GM19397 (cell line): ENCODE results near the gene GIMAP6.
"Not testable (repeated sequence)": the region's sequence is repeated elsewhere in the genome, so short reads cannot be mapped to it uniquely, and the experiment has no call there.

Source experiments
- ATAC-seq: cut with Tn5 transposase; IDR thresholded peaks from one replicate; pipeline ENCODE4 v1.9.1; 2021; ENCODE audit warnings: mild to moderate bottlenecking, moderate library complexity; ENCODE audit not compliant: unreplicated experiment

GIMAP6 gene

DNA sequence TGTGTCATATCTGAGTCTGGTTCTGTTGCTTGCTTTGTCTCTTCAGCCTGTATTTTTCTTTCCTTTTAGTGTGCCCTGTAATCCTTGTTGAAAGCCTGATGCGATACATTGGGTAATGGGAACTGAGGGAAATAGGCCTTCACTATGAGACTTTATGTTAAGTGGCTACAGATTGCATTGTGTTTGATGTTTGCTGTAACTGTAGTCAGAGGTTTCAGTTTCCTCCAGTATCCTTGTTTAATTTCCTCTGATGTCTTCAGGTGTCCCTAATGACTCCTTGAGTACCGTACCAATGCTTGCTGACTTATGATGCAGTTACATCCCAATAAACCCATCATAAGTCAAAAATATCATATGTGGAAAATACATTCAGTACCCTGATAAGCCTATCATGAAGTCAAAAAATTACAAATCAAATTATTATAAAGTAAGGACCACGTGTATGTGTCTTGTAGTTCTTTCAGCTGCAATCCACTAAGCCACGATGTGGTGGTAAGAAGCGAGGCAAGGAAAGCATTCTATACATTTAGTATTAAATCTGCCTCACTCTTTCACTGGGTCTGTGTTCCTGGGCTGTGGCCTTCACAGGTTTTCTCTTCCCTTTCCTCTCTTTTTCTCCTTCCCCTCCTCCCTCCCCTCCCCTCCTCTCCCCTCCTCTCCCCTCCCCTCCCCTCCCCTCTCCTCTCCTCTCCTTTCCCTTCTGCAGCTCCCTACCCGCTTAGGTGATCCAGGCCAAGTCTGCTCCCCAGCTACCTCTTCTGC lies 13.3 kb upstream of the GIMAP6 start:
- no peak for ATAC-seq

DNA sequence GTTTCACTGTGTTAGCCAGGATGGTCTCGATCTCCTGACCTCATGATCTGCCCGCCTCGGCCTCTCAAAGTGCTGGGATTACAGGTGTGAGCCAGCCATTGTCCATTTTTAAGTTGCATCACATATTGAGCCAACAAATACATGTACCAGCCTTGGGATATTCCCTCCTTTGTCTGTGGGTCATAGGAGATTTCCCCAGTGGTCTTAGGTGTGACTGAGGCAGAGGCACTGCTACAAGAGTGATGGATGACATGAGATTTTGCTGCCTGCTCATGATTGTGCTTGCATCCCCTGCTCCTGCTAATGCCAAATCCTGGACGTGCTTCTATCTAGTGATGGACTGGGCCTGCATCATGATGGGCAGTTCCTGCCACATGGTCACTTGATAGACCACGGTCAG lies 10.7 kb upstream of the GIMAP6 start:
- ATAC-seq: no peak

DNA sequence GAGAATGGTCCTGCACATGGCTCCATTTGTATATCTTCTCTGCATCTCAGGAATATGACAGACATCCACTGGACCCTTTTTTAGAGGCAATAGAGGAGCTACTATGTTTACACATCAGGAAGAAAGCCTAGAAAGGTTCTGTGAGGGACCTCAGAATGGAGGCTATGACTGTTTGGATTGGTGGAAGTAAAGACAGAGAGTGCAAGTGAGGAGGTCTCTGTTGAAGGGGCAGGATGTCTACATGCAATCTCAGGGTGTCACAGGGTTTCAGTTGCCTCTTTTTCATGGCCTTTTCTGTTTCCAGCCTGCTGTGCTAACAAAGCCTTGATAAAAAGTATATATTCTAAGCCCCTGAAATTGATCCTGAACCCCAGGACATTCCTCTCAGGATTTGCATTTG lies 9.7 kb upstream of the GIMAP6 start:
- no peak for ATAC-seq

DNA sequence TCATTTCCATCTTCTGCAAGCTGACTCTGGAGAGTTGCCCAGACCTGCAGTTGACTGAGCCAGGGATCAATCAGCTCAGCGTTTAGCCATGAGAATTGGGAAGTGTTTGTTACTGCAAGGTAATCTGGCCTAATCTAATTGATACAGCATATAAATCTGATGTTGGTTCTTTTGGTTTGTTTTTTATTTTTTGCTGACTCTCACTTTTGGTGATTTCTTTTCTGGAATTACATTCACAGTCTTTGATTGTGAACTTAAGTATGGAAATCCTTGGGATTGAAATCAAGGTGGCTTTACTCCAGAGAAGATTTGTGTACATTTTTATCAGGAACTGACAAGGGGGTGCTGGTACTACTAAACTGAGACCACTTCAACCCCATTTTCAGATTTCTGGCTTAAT lies 1.7 kb upstream of the GIMAP6 start:
- no peak for ATAC-seq

DNA sequence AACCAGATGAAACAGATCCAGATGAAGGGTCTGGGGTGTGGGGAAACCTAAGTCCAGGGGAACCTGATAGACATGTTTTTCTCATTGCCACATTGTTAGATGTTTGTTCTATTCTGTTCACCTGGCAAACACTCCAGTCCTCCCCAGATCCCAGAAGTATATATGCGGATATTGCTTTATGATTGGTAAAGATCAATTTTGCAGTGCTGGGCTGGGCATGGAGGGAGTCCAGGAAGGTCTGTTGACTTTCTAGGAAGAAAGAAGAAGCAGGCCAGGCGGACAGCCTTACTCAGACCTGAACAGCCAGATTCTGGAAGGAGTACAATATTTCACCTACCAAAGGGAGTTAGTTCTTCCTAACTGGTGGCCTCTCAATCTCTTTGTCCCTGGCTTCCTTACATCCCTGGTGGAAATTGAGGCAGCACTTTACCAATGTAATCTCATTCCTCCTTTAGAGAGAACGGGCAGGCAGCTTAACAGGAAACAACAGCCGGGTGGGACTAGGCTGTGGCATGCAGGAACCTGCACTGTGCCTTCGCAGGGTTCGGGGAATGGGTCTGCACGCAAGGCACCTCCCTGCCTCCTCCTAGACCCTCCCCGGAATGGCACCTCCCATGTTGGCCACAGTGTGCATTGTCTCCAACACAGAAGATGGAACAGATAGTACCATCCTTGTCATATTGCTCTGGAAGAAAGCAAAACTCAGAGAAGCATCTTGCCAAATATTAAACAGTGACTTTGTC lies 930 bp downstream of the GIMAP6 start:
- no peak for ATAC-seq

DNA sequence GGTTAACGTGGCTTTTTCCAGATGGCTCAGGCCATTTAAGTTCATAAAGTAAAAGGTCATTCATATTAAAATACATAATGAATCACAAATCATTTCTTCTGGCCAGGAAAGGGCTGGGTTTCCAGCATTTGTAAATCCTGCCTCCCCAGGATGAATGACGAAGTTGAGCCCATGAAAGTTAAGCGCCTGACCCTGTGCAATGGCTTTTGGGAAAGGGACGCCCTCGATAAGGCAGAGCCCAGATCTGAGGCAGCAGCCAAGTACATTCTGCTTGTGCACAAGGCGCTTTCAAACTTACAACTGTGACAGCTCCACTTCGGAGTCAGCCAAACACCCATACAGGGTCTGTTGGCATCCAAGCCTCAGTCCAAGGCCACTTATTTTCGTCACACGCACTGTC lies 2.8 kb downstream of the GIMAP6 start:
- ATAC-seq: no peak

DNA sequence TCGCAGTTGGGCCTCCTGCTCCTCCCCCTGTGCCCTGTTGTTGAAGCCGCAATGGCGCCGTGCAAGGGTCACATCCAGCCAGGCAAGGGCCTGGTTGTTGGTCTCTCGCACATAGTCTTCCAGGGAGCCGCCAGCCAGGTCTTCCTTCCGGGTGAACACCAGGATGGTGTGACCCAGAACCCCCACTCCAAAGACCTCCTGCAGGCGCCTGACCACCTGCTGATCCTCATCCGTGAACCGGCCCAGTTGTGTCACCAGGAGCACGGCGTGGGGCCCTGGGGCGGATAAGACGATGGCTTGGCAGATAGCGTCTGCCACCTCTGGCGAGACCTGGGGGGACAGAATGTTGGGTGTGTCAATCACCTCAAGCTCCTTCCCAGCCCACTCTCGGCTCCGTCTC lies 4.2 kb downstream of the GIMAP6 start:
- ATAC-seq: no peak

DNA sequence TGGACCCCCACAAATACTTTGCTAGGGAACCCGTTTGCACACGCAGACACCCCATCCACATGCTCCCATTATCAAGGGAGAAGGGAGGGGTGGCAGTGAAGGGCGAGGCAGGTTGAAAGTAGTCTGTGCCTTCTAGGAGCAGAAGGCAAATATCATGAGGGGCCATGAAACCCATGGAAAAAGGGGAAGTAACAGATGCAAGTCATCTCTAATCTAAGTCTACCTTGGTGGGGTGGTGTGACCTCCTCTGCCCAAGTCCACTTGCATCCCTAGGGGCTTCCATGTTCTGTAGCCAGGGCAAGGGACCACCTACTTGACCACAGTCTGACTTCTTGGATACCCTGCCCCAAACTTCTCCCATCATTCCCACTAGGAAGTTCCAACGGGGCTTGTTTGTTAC lies 5.5 kb downstream of the GIMAP6 start:
- ATAC-seq: no peak

DNA sequence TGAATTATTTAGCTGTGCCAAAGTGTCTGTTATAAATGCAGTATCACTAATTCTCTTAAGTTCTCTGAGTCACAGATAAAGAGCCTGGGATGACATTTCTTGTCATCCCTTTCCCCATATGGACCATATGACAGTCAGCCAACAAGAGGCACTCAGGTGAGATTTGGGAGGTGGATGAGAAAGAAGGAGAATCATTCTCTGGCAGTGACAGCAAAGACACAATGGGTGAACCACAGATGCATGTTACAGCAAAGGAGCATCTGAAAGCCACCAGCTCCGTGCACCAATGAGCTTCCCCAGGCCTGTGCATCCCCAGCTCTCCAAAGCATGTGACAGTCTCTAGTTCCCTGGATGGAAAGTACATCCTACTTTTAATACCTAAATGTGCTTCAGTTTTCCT lies 10.8 kb downstream of the GIMAP6 start:
- peak; percentile 55 for ATAC-seq

DNA sequence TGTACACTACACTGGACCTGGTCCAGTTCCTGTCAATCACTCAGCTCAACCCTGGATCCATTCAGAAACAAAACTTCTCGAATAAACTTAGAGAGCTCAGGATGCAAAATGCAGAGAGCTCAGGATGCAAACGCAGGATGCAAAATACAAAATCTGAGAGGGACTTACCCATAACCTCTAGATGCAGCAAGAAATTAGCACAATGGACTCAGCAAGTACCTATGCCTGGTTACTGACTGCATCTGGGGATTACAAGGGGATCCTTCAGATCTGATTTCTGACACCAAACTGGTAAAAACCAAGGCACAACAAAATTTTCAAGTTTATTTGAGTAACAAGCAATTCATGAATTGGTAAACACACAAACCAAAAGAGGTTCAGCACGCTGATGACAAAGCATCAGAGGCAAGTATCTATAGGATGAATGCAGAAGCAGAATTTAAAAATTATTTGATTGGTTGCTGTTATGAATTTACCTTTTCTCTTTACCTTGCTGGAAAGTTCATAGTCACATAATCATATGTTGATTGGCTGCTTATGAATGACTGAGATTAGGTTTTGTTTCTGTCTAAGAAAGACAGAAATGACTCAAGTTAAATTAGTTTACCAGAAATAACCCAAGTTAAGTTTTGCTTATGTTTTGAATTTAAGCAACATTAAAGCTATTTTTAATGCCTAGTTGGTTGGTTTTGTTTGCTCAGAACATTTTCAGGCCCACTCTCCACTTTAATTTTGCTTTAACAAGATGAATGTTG lies 11.4 kb downstream of the GIMAP6 start:
- peak; percentile 35 for ATAC-seq

DNA sequence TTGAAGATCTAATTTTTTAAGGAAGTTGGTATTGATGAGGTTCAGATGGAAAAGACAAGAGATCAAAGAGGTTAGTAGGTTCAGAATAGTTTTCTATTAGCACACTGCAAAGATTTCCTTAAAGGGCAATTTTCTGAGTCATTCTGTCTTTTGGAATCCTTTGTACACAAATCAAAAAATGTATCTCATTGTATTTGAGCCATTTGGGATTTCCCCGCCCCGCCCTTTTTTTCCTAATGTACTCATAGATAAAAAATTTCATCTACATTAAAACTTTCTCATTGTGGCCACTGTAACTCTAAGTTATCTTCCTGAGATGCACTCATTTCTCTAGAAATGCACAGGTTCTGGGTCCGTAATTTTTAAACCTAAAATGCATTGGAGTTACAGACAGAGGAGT lies 12.1 kb downstream of the GIMAP6 start:
- ATAC-seq: no peak

DNA sequence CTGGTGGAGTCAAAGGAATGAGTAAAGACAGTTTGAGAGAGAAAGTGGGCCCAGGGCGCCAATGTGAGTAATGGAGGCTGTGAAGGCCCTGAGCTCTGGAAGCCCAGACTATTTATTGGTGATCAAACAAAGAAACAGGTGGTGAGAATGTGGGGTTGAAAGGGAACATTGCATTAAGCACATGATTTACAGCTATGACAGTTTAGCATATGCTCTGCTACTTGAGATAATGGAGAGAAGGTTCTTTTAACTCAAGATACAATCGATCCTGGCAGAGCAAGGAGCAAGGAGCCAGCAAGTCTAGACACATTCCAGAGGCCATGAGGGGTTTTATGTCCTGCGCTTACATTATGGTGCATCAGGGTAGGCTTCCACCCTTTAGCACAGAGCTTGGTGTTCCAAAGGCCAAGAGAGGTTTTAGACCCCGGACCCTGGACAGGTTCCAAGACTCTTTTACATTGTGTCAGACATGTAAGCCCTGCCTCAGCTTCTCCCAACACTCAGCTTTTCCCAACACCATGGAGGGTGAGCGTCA lies 16.9 kb downstream of the GIMAP6 start:
- not testable (repeated sequence) for ATAC-seq

DNA sequence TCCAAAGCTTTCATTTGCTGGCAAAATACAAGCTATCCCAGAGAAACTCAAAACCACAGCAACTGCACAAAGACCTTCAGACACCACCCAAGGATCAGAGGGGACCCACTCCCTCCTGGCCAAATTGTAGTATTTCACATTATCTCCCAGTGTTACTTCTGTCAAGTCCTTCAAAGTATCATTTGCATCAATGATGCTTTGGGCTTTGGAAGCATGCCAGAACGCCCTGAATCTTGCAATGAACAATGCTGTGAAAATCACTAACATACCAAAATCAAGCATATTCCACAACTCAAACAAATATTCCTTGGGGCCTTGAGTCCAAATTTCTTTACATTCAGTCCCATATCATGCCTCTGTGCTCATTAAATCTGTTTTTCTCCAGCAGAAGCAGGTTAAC lies 17.8 kb downstream of the GIMAP6 start:
- not testable (repeated sequence) for ATAC-seq

DNA sequence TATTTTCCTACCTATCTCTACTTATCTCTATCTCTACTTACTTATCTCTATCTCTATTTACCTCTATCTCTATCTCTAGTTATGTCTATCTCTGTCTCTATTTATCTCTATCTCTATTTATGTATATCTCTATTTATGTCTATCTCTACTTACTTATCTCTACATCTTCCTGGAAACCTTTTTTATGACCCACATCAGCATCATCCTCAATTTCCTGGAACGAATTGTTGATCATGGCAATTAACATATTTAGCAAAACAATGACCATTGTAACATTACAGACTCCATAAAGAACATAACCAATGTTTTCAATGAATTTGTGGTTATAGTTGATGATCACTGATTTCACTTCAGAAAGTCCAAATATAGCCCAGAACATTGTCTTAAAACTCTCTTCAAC lies 18.3 kb downstream of the GIMAP6 start:
- ATAC-seq: no peak

DNA sequence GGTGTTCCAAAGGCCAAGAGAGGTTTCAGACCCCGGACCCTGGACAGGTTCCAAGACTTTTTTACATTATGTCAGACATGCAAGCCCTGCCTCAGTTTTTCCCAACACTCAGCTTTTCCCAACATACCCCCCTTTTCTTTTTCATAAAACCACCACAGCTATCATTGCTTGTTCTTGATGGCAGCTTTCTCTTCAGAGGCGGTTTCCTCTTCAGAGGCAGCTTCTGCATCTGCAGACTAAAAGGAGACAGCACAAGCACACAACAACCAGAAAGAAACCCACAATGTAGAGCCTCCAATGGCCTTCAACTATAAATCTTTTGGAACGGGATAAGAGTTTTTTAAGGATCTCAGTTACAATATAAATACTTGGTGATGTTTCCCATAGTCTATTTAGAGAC lies 19.3 kb downstream of the GIMAP6 start:
- ATAC-seq: no peak

DNA sequence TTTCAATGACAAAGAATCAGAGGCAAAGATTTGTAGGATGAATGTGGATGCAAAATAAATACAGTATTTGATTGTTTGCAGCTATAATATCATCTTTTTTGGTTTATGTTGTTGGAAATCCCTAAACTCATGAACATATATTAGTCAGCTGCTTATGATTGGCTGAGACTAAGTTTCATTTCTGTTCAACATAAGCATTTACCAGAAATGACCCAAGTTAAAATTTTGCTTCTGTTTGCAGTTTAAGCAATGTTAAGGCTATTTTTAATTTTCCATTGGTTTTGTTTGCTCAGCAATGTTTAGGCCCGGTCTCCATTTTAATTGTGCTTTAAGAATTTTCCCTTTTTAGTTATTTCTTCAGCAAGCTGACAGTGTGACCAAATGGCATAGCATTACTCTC lies 22.0 kb downstream of the GIMAP6 start:
- ATAC-seq: no peak

DNA sequence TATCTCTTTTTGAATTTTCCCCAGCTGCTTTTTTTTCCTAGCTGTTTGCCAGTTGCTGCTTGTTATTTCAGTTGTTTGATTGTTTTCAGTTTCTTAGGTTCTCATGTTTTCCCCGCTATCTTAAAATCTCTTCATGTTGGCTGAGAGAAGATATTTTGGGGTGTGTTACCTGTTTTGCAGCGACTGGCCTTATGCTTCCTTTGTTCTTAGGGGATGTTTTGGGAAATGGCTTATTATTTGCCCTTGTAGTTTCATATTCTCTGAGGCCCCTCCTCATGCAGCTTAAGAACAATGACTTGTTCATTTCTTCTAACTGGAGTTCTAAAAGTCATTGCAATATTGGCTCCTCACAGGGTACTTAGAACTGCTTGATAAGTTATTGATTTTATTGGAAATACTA lies 28.6 kb downstream of the GIMAP6 start:
- not testable (repeated sequence) for ATAC-seq

DNA sequence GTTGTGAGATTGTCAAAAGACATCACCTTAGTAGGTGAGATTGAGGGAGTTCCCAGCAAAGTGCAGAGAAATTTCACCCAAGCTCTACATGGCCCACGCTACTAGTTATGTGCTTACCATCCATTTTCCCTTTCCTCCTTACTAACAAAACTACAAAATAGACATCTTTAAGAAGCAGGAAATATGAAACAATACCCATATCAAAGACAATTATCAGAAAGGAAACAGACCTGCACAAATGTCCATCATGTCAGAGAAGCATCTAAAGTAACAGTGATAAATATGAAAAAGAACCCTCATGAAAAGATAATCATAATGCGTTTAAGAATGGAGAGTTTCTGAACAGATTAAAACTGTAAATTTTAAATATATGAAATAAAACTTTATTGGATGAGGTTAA lies 36.8 kb downstream of the GIMAP6 start:
- ATAC-seq: no peak

DNA sequence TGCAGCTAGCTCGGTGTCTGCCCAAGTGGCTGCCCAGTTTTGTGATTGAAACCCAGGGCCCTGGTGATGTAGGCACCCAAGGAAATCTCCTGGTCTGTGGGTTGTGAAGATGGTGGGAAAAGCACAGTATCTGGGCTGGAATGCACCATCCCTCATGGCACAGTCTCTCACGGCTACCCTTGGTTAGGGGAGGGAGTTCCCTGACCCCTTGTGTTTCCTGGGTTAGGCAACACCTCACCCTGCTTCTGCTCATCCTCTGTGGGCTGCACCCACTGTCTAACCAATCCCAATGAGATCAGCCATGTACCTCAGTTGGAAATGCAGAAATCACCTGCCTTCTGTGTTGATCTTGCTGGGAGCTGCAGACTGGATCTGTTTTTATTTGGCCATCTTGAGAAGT lies 37.4 kb downstream of the GIMAP6 start:
- no peak for ATAC-seq

DNA sequence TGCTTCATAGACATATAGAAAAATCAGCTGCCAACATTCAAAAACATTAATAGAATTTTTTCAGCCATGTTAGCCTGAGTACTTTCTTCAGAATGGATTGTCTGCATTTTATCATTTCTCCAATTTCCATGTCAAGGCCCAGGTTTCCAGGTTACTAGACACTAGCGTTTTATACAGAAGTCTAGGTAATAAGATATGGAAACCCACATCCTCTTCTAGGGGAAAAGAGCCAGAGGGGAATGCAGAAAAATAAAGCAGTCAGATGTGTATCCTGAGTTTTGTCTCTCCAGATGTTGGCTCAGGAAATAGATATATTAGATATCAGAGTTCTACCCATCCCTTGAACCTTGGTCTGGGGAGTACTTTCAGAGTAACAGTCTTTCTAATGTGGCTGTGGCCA lies 44.6 kb downstream of the GIMAP6 start:
- ATAC-seq: no peak

DNA sequence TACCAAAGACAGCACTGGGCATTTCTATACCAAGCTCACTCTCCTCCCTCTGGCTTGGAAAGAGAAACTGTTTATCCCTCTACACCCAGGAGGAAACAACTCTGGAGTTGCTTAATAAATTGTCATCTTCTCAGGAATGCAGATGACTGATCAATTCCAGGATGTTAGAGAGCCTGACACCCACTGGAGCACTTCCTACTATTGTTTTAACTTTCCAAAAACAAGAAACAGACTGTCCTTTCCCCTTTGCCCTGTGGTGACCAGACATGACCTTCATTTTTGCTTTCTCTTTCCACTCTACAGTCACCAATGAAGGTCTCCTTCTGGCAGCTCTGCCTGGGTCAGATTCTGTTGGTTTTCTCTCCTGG lies 45.4 kb downstream of the GIMAP6 start:
- ATAC-seq: no peak
